ENCODE data around the gene MME. TPM values are rescaled to one million over a fixed set of nuclear protein-coding genes. Genes with fewer than 3 reads are reported as not detected.

MME gene
- total and polyA plus RNA-seq, 2 of the 4 experiments (the other 2 are of a cell fraction), result 11.7 to 22.8 TPM

- no peak overlapping the region for H3K4me3 ChIP-seq (ENCODE audit: insufficient read depth, low read depth, low read length)
- dilution Hi-C loops (cut with HindIII; ENCODE audit: low sequenced_read_pairs, unreplicated experiment), result no loop called here
- TF ChIP-seq RAD21 (IDR thresholded peaks at IDR 0.05; ENCODE audit: low read length) (no peak), NFE2L2 (IDR thresholded peaks at IDR 0.05; ENCODE audit: low read depth, low read length) (no peak), RFX5 (IDR thresholded peaks at IDR 0.05; ENCODE audit: low read depth, low read length) (no peak), CHD1 (IDR thresholded peaks at IDR 0.05; ENCODE audit: low read depth, low read length) (no peak), CEBPB (IDR thresholded peaks at IDR 0.05; ENCODE audit: low read depth, low read length) (no peak), POLR2A (IDR thresholded peaks at IDR 0.05; ENCODE audit: low read depth, low read length) (no peak), FOS (IDR thresholded peaks at IDR 0.05; ENCODE audit: low read depth, low read length) (no peak), MAZ (IDR thresholded peaks at IDR 0.05; ENCODE audit: borderline replicate concordance, low read depth, low read length) (no peak), USF2 (IDR thresholded peaks at IDR 0.05; ENCODE audit: low read depth, low read length) (no peak), MXI1 (IDR thresholded peaks at IDR 0.05; ENCODE audit: borderline replicate concordance, low read depth, low read length) (no peak), SMC3 (IDR thresholded peaks at IDR 0.05; ENCODE audit: low read depth, low read length) (no peak), MAFK (IDR thresholded peaks at IDR 0.05; ENCODE audit: low read depth, low read length) (no peak)
- TF ChIP-seq, protein P1, sequence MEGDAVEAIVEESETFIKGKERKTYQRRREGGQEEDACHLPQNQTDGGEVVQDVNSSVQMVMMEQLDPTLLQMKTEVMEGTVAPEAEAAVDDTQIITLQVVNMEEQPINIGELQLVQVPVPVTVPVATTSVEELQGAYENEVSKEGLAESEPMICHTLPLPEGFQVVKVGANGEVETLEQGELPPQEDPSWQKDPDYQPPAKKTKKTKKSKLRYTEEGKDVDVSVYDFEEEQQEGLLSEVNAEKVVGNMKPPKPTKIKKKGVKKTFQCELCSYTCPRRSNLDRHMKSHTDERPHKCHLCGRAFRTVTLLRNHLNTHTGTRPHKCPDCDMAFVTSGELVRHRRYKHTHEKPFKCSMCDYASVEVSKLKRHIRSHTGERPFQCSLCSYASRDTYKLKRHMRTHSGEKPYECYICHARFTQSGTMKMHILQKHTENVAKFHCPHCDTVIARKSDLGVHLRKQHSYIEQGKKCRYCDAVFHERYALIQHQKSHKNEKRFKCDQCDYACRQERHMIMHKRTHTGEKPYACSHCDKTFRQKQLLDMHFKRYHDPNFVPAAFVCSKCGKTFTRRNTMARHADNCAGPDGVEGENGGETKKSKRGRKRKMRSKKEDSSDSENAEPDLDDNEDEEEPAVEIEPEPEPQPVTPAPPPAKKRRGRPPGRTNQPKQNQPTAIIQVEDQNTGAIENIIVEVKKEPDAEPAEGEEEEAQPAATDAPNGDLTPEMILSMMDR (conservative IDR thresholded peaks at IDR 0.05; ENCODE audit: low read depth, low read length), result no peak
- no peak overlapping the region for H4K5ac ChIP-seq (ENCODE audit: low read depth, low read length)
- no peak overlapping the region for H2BK5ac ChIP-seq (ENCODE audit: low read depth, low read length, poor library complexity, severe bottlenecking)
- in situ Hi-C loops (cut with MboI; ENCODE audit: low sequenced_read_pairs), result no loop called here
- H3K9ac ChIP-seq (ENCODE audit: low read depth, low read length), result no peak overlapping the region
- H3K4ac ChIP-seq (ENCODE audit: low read depth, low read length), result no peak overlapping the region
- no peak overlapping the region for H4K91ac ChIP-seq (ENCODE audit: insufficient read depth, low read depth, low read length)
- H3K4me2 ChIP-seq (ENCODE audit: low read depth, low read length), result no peak overlapping the region
- H3K9me1 ChIP-seq (ENCODE audit: insufficient read depth, low read length), result no peaks in the 10 kb centered on the region
- H3K27me3 ChIP-seq (ENCODE audit: control insufficient read depth, insufficient read depth, low read length), result no peaks in the 10 kb centered on the region
- H2BK120ac ChIP-seq (ENCODE audit: low read depth, low read length), result no peak overlapping the region
- H4K8ac ChIP-seq (ENCODE audit: low read depth in 2 of 2, low read length in 2 of 2), result no peak overlapping the region
- no peak overlapping the region for H2BK20ac ChIP-seq (ENCODE audit: low read depth, low read length)
- no CpG with 5 or more reads among the region's 2 CpGs for WGBS, 2 experiments (ENCODE audit: extremely low coverage in 2 of 2, insufficient read length in 1 of 2)
- no peak overlapping the region for H2AK5ac ChIP-seq (ENCODE audit: low read depth, low read length)
- no peaks in the 10 kb centered on the region for H3K9me3 ChIP-seq (ENCODE audit: control insufficient read depth, insufficient read depth, low read length)
- no peaks in the 10 kb centered on the region for H3K4me1 ChIP-seq (ENCODE audit: control insufficient read depth, insufficient read depth, low read length)
- DNase-seq, result no peak
- POLR2A ChIA-PET (ENCODE audit: unreplicated experiment), result no interaction called here
- H3K27ac ChIP-seq (ENCODE audit: insufficient read depth, low read length), result no peak overlapping the region
- H3K36me3 ChIP-seq (ENCODE audit: control insufficient read depth, insufficient read depth, low read length), result no peaks in the 10 kb centered on the region
- no TSS peak for BruUV-seq (replicated peaks)
- CTCF ChIA-PET, result no interaction called here
- H2AK9ac ChIP-seq (replicated peaks; ENCODE audit: low read depth, low read length, poor library complexity), result no peak overlapping the region
- intact Hi-C loops (cut with micrococcal nuclease), result no loop called here
- ATAC-seq (ENCODE audit: low read depth), result no peak
- H4K20me1 ChIP-seq (ENCODE audit: insufficient read depth, low read length), result no peaks in the 10 kb centered on the region
- H2AFZ ChIP-seq (replicated peaks; ENCODE audit: low read length, poor library complexity), result no peak overlapping the region
- no peak overlapping the region for H3K18ac ChIP-seq (ENCODE audit: low read depth, low read length)
- no peak overlapping the region for H3K56ac ChIP-seq (ENCODE audit: extremely low read depth, insufficient read depth, low read length)
- no peak overlapping the region for H3K23ac ChIP-seq (ENCODE audit: low read depth, low read length)
- H3K79me1 ChIP-seq (ENCODE audit: low read depth in 1 of 2, low read length in 2 of 2), result no peaks in the 10 kb centered on the region
- no peak overlapping the region for H2BK15ac ChIP-seq (ENCODE audit: low read depth, low read length)
- no peak overlapping the region for H3K14ac ChIP-seq (replicated peaks; ENCODE audit: low read depth, low read length)
Observed at GRCh38 chr3:155159301-155159700, 79.2 kb downstream of the MME start.
